Chondrocyte (in vitro differentiated cells): Measurements from ENCODE around the gene PGLYRP2. TPM values are rescaled to one million over a fixed set of nuclear protein-coding genes. Genes with fewer than 3 reads are reported as not detected.
A peak's percentile ranks its signal among the peaks of the same experiment; 100 is the strongest.
"Not testable (repeated sequence)": the region's sequence is repeated elsewhere in the genome, so short reads cannot be mapped to it uniquely, and the experiment has no call there.

ENCODE experiments used
- DNase-seq: peaks from one replicate; pipeline ENCODE4 v3.0.0; 2021; ENCODE audit warnings: mixed read lengths, low spot score
- H3K27ac Mint-ChIP-seq: one replicate; pipeline ENCODE4 v1.8.0; 2021; ENCODE audit warnings: mild to moderate bottlenecking, moderate library complexity, mixed read lengths; ENCODE audit not compliant: unreplicated experiment
- H3K27me3 Mint-ChIP-seq: 2 replicates; pipeline ENCODE4 v1.8.0; 2021; ENCODE audit warnings: low read depth, mixed read lengths
- H3K36me3 Mint-ChIP-seq: 2 replicates; pipeline ENCODE4 v1.8.0; 2021; ENCODE audit warnings: low read depth, mixed read lengths
- H3K4me1 Mint-ChIP-seq: 2 replicates; pipeline ENCODE4 v1.8.0; 2021; ENCODE audit warnings: low read depth, mild to moderate bottlenecking, mixed read lengths
- H3K4me3 Mint-ChIP-seq: one replicate; pipeline ENCODE4 v1.8.0; 2021; ENCODE audit warnings: mild to moderate bottlenecking, moderate library complexity, mixed read lengths; ENCODE audit not compliant: unreplicated experiment
- H3K9me3 Mint-ChIP-seq: 2 replicates; pipeline ENCODE4 v1.8.0; 2021; ENCODE audit warnings: low read depth, mixed read lengths
- CTCF ChIP-seq: fragments of 200-600 bp; sonication (generic); IDR thresholded peaks from 2 replicates; pipeline ENCODE4 v1.5.0; 2021; ENCODE audit warnings: antibody characterized with exemption, mild to moderate bottlenecking, moderate library complexity
- total RNA-seq: library from RNA; stranded (reverse); gene quantifications from 3 replicates; pipeline ENCODE4 v1.2.1, GENCODE V29; 2021

The PGLYRP2 gene
- total RNA-seq, 1 donor from 2014 or later: not detected

GRCh38 chr19:15498910-15499309 is 19.6 kb upstream of the PGLYRP2 start:
- H3K36me3 Mint-ChIP-seq: no peaks in the 10 kb centered on the region
- no peak for DNase-seq
- no peak for TF ChIP-seq CTCF
- H3K9me3 Mint-ChIP-seq: no peaks in the 10 kb centered on the region
- no peak overlapping the region for H3K4me3 Mint-ChIP-seq
- no peaks in the 10 kb centered on the region for H3K4me1 Mint-ChIP-seq
- H3K27ac Mint-ChIP-seq: no peak overlapping the region
- H3K27me3 Mint-ChIP-seq: peaks cover 25% of the 10 kb centered on the region

- no peaks in the 10 kb centered on the region for H3K9me3 Mint-ChIP-seq
- H3K4me1 Mint-ChIP-seq: no peaks in the 10 kb centered on the region
- no peak for DNase-seq
- H3K4me3 Mint-ChIP-seq: no peak overlapping the region
- no peak overlapping the region for H3K27ac Mint-ChIP-seq
- no peak for TF ChIP-seq CTCF
- H3K36me3 Mint-ChIP-seq: no peaks in the 10 kb centered on the region
- H3K27me3 Mint-ChIP-seq: peaks cover 27% of the 10 kb centered on the region
These were observed 19.0 kb upstream of the PGLYRP2 start for GRCh38 chr19:15498156-15498858.

- H3K9me3 Mint-ChIP-seq: no peaks in the 10 kb centered on the region
- peaks cover 17% of the 10 kb centered on the region for H3K27me3 Mint-ChIP-seq
- H3K4me3 Mint-ChIP-seq: no peak overlapping the region
- TF ChIP-seq CTCF: no peak
- DNase-seq: no peak
- no peaks in the 10 kb centered on the region for H3K4me1 Mint-ChIP-seq
- H3K27ac Mint-ChIP-seq: no peak overlapping the region
- no peaks in the 10 kb centered on the region for H3K36me3 Mint-ChIP-seq
These were observed 15.8 kb upstream of the PGLYRP2 start for GRCh38 chr19:15495151-15495550.

- Mint-ChIP-seq H3K9me3 (no peaks in the 10 kb centered on the region), H3K36me3 (no peaks in the 10 kb centered on the region), H3K27ac (no peak overlapping the region), H3K4me1 (no peaks in the 10 kb centered on the region), H3K27me3 (peaks cover 9% of the 10 kb centered on the region), H3K4me3 (no peak overlapping the region)
- no peak for TF ChIP-seq CTCF
- no peak for DNase-seq
These were observed 9.4 kb upstream of the PGLYRP2 start for GRCh38 chr19:15488489-15489226.

GRCh38 chr19:15487038-15487437 is 7.7 kb upstream of the PGLYRP2 start:
- Mint-ChIP-seq H3K27ac (no peak overlapping the region), H3K27me3 (peaks cover 9% of the 10 kb centered on the region), H3K36me3 (no peaks in the 10 kb centered on the region), H3K4me1 (no peaks in the 10 kb centered on the region), H3K9me3 (no peaks in the 10 kb centered on the region), H3K4me3 (no peak overlapping the region)
- no peak for TF ChIP-seq CTCF
- no peak for DNase-seq

GRCh38 chr19:15485768-15486167 is 6.5 kb upstream of the PGLYRP2 start:
- not testable (repeated sequence) for DNase-seq, H3K27ac Mint-ChIP-seq, H3K36me3 Mint-ChIP-seq, H3K9me3 Mint-ChIP-seq, H3K4me1 Mint-ChIP-seq, H3K4me3 Mint-ChIP-seq
- peaks cover 10% of the 10 kb centered on the region for H3K27me3 Mint-ChIP-seq

- not testable (repeated sequence) for H3K36me3 Mint-ChIP-seq, H3K4me3 Mint-ChIP-seq, H3K27ac Mint-ChIP-seq, H3K4me1 Mint-ChIP-seq, H3K9me3 Mint-ChIP-seq
- peak; percentile 17 for DNase-seq
- H3K27me3 Mint-ChIP-seq: peaks cover 14% of the 10 kb centered on the region
These were observed 1.7 kb upstream of the PGLYRP2 start for GRCh38 chr19:15480996-15481395.
